Epithelial cell of esophagus (primary cell): ENCODE results near the gene CMBL.

Experiments used
- DNase-seq: peaks from one replicate; pipeline ENCODE4 v3.0.0; 2010; ENCODE audit warnings: low read depth
- H3K4me3 ChIP-seq: 2 replicates; pipeline ENCODE4 v1.5.1; 2011; ENCODE audit warnings: mild to moderate bottlenecking, low read length, control low read depth
- CTCF ChIP-seq: IDR thresholded peaks from 2 replicates; pipeline ENCODE4 v1.5.1; 2011; ENCODE audit warnings: low read depth, mild to moderate bottlenecking, low read length, control low read depth, inconsistent platforms; ENCODE audit not compliant: insufficient read depth; ENCODE audit errors: missing control alignments

Gene CMBL

GRCh38 chr5:10307206-10308148, at the start of gene CMBL:
CMBL (minus strand) TSS chr5:10307902; CDS start chr5:10290762, 17,140 bp downstream.
- H3K4me3 ChIP-seq = peak within 1 kb of the TSS; percentile 46
- DNase-seq = peak; percentile 82
- no peak for TF ChIP-seq CTCF

GRCh38 chr5:10355071-10355889, 47.6 kb upstream of the CMBL start:
- DNase-seq = peak; percentile 40

GRCh38 chr5:10354048-10354872, 46.6 kb upstream of the CMBL start:
- peak overlapping the region; percentile 78 for H3K4me3 ChIP-seq
- peak; percentile 36 for DNase-seq
- no peak for TF ChIP-seq CTCF

More at GRCh38 chr5:10355071-10355889, 47.6 kb upstream of the CMBL start:
- H3K4me3 ChIP-seq = peak overlapping the region; percentile 78
- no peak for TF ChIP-seq CTCF

GRCh38 chr5:10353241-10354047, 45.7 kb upstream of the CMBL start, which contains the start of gene MARCHF6:
MARCHF6 (plus strand) TSS chr5:10353695; CDS start chr5:10353899, 204 bp downstream.
- DNase-seq = peak; percentile 98
- TF ChIP-seq CTCF = no peak
- H3K4me3 ChIP-seq = peak within 1 kb of the TSS; percentile 78

DNA sequence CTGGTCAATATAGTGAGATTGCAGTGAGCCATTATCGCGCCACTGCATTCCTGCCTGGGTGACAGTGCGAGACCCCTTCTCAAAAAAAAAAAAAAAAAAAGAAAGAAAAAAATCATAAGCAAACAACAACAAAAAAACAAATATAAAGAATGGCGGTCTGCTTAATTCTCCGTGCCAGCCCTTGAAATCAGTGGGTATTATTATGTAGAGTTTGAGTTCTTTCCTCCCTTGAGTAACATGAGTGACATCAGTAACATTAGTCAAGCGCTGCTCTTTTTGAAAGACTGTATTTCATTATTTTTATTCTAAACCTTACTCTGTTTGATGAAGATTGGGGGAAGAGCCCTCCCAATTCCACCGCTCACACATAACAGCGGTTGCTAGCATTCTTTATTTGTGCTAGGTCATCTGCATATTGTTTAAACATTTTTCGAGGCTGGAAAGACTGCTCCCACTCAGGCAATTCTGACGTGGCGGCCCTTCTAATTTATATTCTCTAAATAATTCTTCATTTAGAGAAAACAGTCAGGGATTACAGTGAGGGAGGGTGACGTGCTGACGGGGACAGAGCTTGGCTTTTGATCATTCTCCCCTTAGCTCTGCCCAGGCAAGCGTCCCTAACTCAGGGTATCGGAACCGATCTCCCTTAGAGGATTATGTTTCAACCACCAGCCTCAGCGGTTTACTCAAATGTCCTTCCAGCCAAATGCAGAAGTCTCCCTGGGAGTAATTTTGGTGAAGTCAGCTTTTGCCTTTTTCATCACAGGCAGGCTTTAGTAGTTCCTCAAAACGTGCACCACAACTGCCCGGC, 44.9 kb upstream of the CMBL start:
- peak overlapping the region; percentile 78 for H3K4me3 ChIP-seq
- DNase-seq = peak; percentile 38
- no peak for TF ChIP-seq CTCF
